ENCODE measurements around the gene SERTAD2.
A peak's percentile ranks its signal among the peaks of the same experiment; 100 is the strongest.

SERTAD2 gene

GRCh38 chr2:64657411-64657810 is 3.7 kb upstream of the SERTAD2 start:
- TF ChIP-seq CTCF (IDR thresholded peaks at IDR 0.05; ENCODE audit: extremely low read depth, insufficient read depth, missing control alignments) = no peak
- DNase-seq (ENCODE audit: low spot score) = no peak
- in situ Hi-C loops (cut with MboI; ENCODE audit: low pct_unique_long_range_greater_than_20kb, low sequenced_read_pairs, unreplicated experiment) = loop anchor here (10.0 kb wide), 2 partner anchors 87 to 177 kb away; no protein-coding TSS in a partner anchor

DNA sequence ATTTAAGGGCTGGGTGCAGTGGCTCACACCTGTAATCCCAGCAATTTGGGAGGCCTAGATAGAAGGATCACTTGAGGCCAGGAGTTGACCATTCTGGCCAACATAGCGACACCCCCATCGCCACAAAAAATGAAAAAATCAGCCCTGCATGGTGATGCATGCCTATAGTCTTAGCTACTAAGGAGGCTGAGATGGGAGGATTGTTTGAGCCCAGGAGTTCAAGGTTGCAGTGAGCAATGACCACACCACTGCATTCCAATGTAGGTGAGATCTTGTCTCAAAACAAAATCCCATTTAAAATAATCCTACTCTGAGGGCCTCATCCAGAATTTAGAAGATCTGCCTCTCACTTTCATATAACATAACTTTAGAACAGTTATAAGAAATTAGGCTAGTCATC is 2.7 kb upstream of the SERTAD2 start:
- in situ Hi-C loops (cut with MboI; ENCODE audit: low pct_unique_long_range_greater_than_20kb, low sequenced_read_pairs, unreplicated experiment) = loop anchor here (10.0 kb wide), 2 partner anchors 88 to 178 kb away; no protein-coding TSS in a partner anchor
- TF ChIP-seq CTCF (IDR thresholded peaks at IDR 0.05; ENCODE audit: extremely low read depth, insufficient read depth, missing control alignments) = no peak
- no peak for DNase-seq (ENCODE audit: low spot score)

GRCh38 chr2:64655873-64656272 is 2.2 kb upstream of the SERTAD2 start:
- in situ Hi-C loops (cut with MboI; ENCODE audit: low pct_unique_long_range_greater_than_20kb, low sequenced_read_pairs, unreplicated experiment) = loop anchor here (10.0 kb wide), 2 partner anchors 89 to 179 kb away; no protein-coding TSS in a partner anchor
- no peak for DNase-seq (ENCODE audit: low spot score)
- no peak for TF ChIP-seq CTCF (IDR thresholded peaks at IDR 0.05; ENCODE audit: extremely low read depth, insufficient read depth, missing control alignments)

DNA sequence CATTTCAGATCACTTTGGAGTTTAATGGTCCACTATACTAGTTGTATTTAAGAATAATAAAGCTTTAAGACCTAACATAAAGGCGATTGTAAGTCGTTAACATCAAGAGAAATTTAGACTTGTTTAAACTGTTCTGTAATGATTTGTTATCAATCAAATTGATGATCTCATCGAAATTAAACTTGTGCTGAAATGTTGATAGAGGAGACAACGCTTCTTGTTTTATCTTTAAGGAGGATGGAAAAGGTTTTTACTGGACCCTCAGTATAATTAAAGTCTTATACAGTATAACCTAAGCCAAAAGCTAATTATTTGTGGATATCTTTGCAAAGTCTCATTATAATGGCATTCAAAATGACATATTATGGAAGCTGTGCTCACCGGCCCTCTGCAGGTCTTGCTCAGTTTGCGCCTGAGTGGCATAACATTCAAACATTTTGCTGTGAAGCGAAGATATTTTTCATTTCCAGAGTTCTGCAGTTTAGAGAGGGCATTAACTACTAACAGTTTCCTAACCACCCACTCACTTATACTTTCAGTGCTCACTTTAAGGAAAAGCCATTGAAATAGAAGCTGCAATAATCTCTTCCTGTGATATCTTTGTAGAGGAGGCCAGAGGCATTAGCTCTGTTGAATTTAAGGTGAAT is 1.4 kb upstream of the SERTAD2 start:
- in situ Hi-C loops (cut with MboI; ENCODE audit: low pct_unique_long_range_greater_than_20kb, low sequenced_read_pairs, unreplicated experiment) = loop anchor here (10.0 kb wide), 2 partner anchors 90 to 180 kb away; no protein-coding TSS in a partner anchor
- no peak for DNase-seq (ENCODE audit: low spot score)

GRCh38 chr2:64654063-64654811 is 524 bp upstream of the SERTAD2 start:
- in situ Hi-C loops (cut with MboI; ENCODE audit: low pct_unique_long_range_greater_than_20kb, low sequenced_read_pairs, unreplicated experiment) = loop anchor here (10.0 kb wide), 2 partner anchors 91 to 181 kb away; no protein-coding TSS in a partner anchor
- no peak for TF ChIP-seq CTCF (IDR thresholded peaks at IDR 0.05; ENCODE audit: extremely low read depth, insufficient read depth, missing control alignments)
- no peak for DNase-seq (ENCODE audit: low spot score)

More for the DNA sequence above, 1.4 kb upstream of the SERTAD2 start:
- TF ChIP-seq CTCF (IDR thresholded peaks at IDR 0.05; ENCODE audit: extremely low read depth, insufficient read depth, missing control alignments) = peak; percentile 4

DNA sequence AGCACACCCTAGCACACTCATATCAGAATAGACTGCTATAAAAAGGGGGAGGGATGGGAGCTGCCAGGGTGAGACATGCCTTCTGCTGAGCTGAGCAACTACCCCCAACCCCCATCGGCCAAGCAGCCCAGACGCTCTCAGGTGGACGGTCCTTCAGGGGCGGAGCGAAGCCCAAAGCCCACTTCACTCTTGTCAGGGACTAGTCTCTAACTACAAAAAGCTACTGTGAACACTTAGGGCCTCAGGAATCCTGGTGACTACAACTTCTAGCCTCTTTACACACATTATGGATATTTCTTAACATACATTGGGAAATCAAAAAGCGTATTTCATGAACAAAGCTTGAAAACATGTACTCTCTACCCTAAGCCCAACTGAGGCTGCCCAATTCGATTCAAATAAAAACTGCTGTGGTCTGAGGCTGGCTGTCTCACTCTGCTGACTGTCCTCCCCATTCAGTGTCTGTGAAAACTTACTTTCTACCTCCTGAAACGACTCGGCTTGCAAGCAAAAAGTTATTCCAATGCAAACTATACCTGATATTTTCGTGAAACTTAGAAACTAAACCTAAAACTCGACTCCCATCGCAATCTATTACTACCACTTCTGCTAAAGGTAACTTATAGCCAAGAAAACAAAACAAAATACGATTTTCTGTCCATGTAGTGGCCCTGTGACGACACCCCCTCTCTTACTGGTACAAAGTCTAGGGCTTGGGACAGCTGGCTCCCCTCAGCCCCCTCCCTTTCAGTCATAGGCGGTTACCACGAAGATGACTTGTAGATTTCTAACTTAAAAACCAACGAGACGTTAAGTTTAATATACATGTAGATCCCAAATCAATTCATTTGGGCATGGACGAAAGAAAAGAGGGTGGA is 1.2 kb downstream of the SERTAD2 start:
- in situ Hi-C loops (cut with MboI; ENCODE audit: low pct_unique_long_range_greater_than_20kb, low sequenced_read_pairs, unreplicated experiment) = loop anchor here (10.0 kb wide), 2 partner anchors 92 to 182 kb away; no protein-coding TSS in a partner anchor
- DNase-seq (ENCODE audit: low spot score) = no peak
- no peak for TF ChIP-seq CTCF (IDR thresholded peaks at IDR 0.05; ENCODE audit: extremely low read depth, insufficient read depth, missing control alignments)

Data from GM13977 (cell line).